HUDEP-2 (cell line): ENCODE results near the gene RBM3.
A peak's percentile ranks its signal among the peaks of the same experiment; 100 is the strongest.

Source experiments
- DNase-seq, 76 experiments: peaks; one replicate each; lab custom pipeline; 2025; ENCODE audit not compliant: unreplicated experiment in 76 of 76; lab: John Stamatoyannopoulos, UW

Gene RBM3

GRCh38 chrX:48575642-48576041 lies 1.4 kb downstream of the RBM3 start:
- no peak for DNase-seq

GRCh38 chrX:48576108-48576507 lies 1.8 kb downstream of the RBM3 start:
- peak in 2 of 76 experiments; percentile 2 to 8 for DNase-seq

GRCh38 chrX:48578661-48579128 lies 4.4 kb downstream of the RBM3 start:
- no peak for DNase-seq

- DNase-seq = no peak
These were observed 5.0 kb downstream of the RBM3 start for GRCh38 chrX:48579259-48579658.

- no peak for DNase-seq
These were observed 6.4 kb downstream of the RBM3 start for GRCh38 chrX:48580662-48581061.

- DNase-seq = no peak
These were observed 10.4 kb downstream of the RBM3 start for GRCh38 chrX:48584698-48585097.

GRCh38 chrX:48589482-48590162 lies 15.3 kb downstream of the RBM3 start:
- no peak for DNase-seq

GRCh38 chrX:48590203-48591103 lies 16.2 kb downstream of the RBM3 start:
- no peak for DNase-seq

GRCh38 chrX:48591255-48591791 lies 17.0 kb downstream of the RBM3 start:
- DNase-seq = no peak

GRCh38 chrX:48592971-48593370 lies 18.7 kb downstream of the RBM3 start:
- DNase-seq = no peak

- no peak for DNase-seq
These were observed 21.6 kb downstream of the RBM3 start for GRCh38 chrX:48595929-48596328.

GRCh38 chrX:48597353-48598264 lies 23.3 kb downstream of the RBM3 start, which contains the start of gene WDR13:
TSS of gene WDR13 (plus strand) at chrX:48597492. CDS start at chrX:48597997, 505 bp downstream.
- peak; percentile 28 to 91 (median 80) for DNase-seq

- no peak for DNase-seq
These were observed 24.3 kb downstream of the RBM3 start for GRCh38 chrX:48598614-48599013.

- DNase-seq = no peak
These were observed 25.1 kb downstream of the RBM3 start for GRCh38 chrX:48599341-48599740.

- DNase-seq = peak in 1 of 76 experiments; percentile 31
These were observed 25.9 kb downstream of the RBM3 start for GRCh38 chrX:48600226-48600625.

- DNase-seq = no peak
These were observed 27.6 kb downstream of the RBM3 start for GRCh38 chrX:48601741-48602394.

- no peak for DNase-seq
These were observed 30.4 kb downstream of the RBM3 start for GRCh38 chrX:48604701-48605100.

GRCh38 chrX:48606091-48606490 lies 31.8 kb downstream of the RBM3 start:
- DNase-seq = no peak

- DNase-seq = no peak
These were observed 37.4 kb downstream of the RBM3 start for GRCh38 chrX:48611703-48612102.
